ENCODE data around the gene KRTAP12-1. TPM values are rescaled to one million over a fixed set of nuclear protein-coding genes. Genes with fewer than 3 reads are reported as not detected.
A peak's percentile ranks its signal among the peaks of the same experiment; 100 is the strongest.

The KRTAP12-1 gene
- total and polyA plus RNA-seq, 4 donors: not detected

- WGBS, 2 donors: 3 to 5% methylated on average over 41 of the region's 41 CpGs
- TF ChIP-seq, protein P1, sequence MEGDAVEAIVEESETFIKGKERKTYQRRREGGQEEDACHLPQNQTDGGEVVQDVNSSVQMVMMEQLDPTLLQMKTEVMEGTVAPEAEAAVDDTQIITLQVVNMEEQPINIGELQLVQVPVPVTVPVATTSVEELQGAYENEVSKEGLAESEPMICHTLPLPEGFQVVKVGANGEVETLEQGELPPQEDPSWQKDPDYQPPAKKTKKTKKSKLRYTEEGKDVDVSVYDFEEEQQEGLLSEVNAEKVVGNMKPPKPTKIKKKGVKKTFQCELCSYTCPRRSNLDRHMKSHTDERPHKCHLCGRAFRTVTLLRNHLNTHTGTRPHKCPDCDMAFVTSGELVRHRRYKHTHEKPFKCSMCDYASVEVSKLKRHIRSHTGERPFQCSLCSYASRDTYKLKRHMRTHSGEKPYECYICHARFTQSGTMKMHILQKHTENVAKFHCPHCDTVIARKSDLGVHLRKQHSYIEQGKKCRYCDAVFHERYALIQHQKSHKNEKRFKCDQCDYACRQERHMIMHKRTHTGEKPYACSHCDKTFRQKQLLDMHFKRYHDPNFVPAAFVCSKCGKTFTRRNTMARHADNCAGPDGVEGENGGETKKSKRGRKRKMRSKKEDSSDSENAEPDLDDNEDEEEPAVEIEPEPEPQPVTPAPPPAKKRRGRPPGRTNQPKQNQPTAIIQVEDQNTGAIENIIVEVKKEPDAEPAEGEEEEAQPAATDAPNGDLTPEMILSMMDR (IDR thresholded peaks at IDR 0.05; ENCODE audit: control extremely low read depth, extremely low read depth): no peak
- peak in 1 of 3 donors; percentile 32 for DNase-seq
Measured at GRCh38 chr21:44711327-44712202, 29.6 kb upstream of the KRTAP12-1 start, which contains the start of gene TSPEAR. Gene TSPEAR, minus strand, starts transcription at chr21:44711572. Its CDS starts 58 bp downstream, at chr21:44711514.

GRCh38 chr21:44710756-44711326 is 28.9 kb upstream of the KRTAP12-1 start:
- Histone ChIP-seq H3K4me3 (no peak overlapping the region), H3K27ac (ENCODE audit: low read depth in 1 of 2, low read length in 1 of 2) (no peak overlapping the region), H3K4me1 (ENCODE audit: control insufficient read depth in 5 of 5, insufficient read depth in 5 of 5, low read length in 5 of 5) (peaks cover 0 to 30% (median 8%) of the 10 kb centered on the region in 5 donors), H3K9me3 (ENCODE audit: control insufficient read depth in 4 of 4, insufficient read depth in 3 of 4, low read length in 3 of 4) (peaks cover 0 to 15% (median 0%) of the 10 kb centered on the region in 4 donors), H3K36me3 (ENCODE audit: control insufficient read depth in 4 of 4, insufficient read depth in 4 of 4, low read length in 4 of 4) (no peaks in the 10 kb centered on the region), H3K27me3 (ENCODE audit: control insufficient read depth in 3 of 3, insufficient read depth in 3 of 3, low read length in 2 of 3) (peaks cover 33 to 94% (median 72%) of the 10 kb centered on the region in 3 donors), H3K9ac (ENCODE audit: insufficient read depth in 1 of 2, low read length in 2 of 2) (no peak overlapping the region)
- TF ChIP-seq, protein P1 (IDR thresholded peaks at IDR 0.05; ENCODE audit: control extremely low read depth, extremely low read depth): no peak
- DNase-seq (peak in 2 of 3 donors; percentile 64 to 66), ATAC-seq (ENCODE audit: insufficient read depth, low FRiP score) (no peak)
- 3 to 6% methylated on average over 20 of the region's 20 CpGs for WGBS, 2 donors

More at GRCh38 chr21:44711327-44712202, 29.6 kb upstream of the KRTAP12-1 start, which contains the start of gene TSPEAR:
- Histone ChIP-seq H3K9me3 (ENCODE audit: control insufficient read depth in 4 of 4, insufficient read depth in 3 of 4, low read length in 3 of 4) (peaks cover 0 to 10% (median 0%) of the 10 kb centered on the region in 4 donors), H3K9ac (ENCODE audit: insufficient read depth in 1 of 2, low read length in 2 of 2) (no peak within 1 kb of the TSS), H3K4me1 (ENCODE audit: control insufficient read depth in 5 of 5, insufficient read depth in 5 of 5, low read length in 5 of 5) (peaks cover 0 to 26% (median 8%) of the 10 kb centered on the region in 5 donors), H3K27me3 (ENCODE audit: control insufficient read depth in 3 of 3, insufficient read depth in 3 of 3, low read length in 2 of 3) (peaks cover 30 to 89% (median 67%) of the 10 kb centered on the region in 3 donors), H3K36me3 (ENCODE audit: control insufficient read depth in 4 of 4, insufficient read depth in 4 of 4, low read length in 4 of 4) (no peaks in the 10 kb centered on the region), H3K4me3 (no peak within 1 kb of the TSS), H3K27ac (ENCODE audit: low read depth in 1 of 2, low read length in 1 of 2) (no peak within 1 kb of the TSS)
- no peak for ATAC-seq (ENCODE audit: insufficient read depth, low FRiP score)

- Histone ChIP-seq H3K4me1 (ENCODE audit: control insufficient read depth in 5 of 5, insufficient read depth in 5 of 5, low read length in 5 of 5) (peaks cover 0 to 30% (median 8%) of the 10 kb centered on the region in 5 donors), H3K27ac (ENCODE audit: low read depth in 1 of 2, low read length in 1 of 2) (no peak overlapping the region), H3K9me3 (ENCODE audit: control insufficient read depth in 4 of 4, insufficient read depth in 3 of 4, low read length in 3 of 4) (peaks cover 0 to 13% (median 0%) of the 10 kb centered on the region in 4 donors), H3K27me3 (ENCODE audit: control insufficient read depth in 3 of 3, insufficient read depth in 3 of 3, low read length in 2 of 3) (peaks cover 33 to 92% (median 71%) of the 10 kb centered on the region in 3 donors), H3K36me3 (ENCODE audit: control insufficient read depth in 4 of 4, insufficient read depth in 4 of 4, low read length in 4 of 4) (no peaks in the 10 kb centered on the region), H3K9ac (ENCODE audit: insufficient read depth in 1 of 2, low read length in 2 of 2) (no peak overlapping the region), H3K4me3 (no peak overlapping the region)
- DNase-seq: no peak
- 6 to 7% methylated on average over 17 of the region's 17 CpGs for WGBS, 2 donors
- TF ChIP-seq, protein P1 (IDR thresholded peaks at IDR 0.05; ENCODE audit: control extremely low read depth, extremely low read depth): no peak
- ATAC-seq (ENCODE audit: insufficient read depth, low FRiP score): no peak
Measured at GRCh38 chr21:44710294-44710665, 28.3 kb upstream of the KRTAP12-1 start.

All from lung (tissue), 12 donors.